ENCODE data around the gene NPM1.

- TF ChIP-seq POLR2A (IDR thresholded peaks at IDR 0.05) (no peak), POLR2AphosphoS5 (IDR thresholded peaks at IDR 0.05) (no peak)
Measured at GRCh38 chr5:171367424-171368370, 20.0 kb upstream of the NPM1 start.

Measured in breast epithelium (tissue), 3 donors.